Activated naive CD4-positive, alpha-beta T cell treated with anti-CD3 and anti-CD28 coated beads for 36 hours (primary cell): Measurements from ENCODE around the gene STMND1. TPM values are rescaled to one million over a fixed set of nuclear protein-coding genes. Genes with fewer than 3 reads are reported as not detected.

Experiments used
- CTCF ChIA-PET: fragments of 350-600 bp; sonication (Branson Sonifier 250); formaldehyde crosslinking; loops from one replicate; lab custom pipeline; 2021; ENCODE audit warnings: antibody characterized with exemption; lab: Charles Lee
- DNase-seq: peaks from one replicate; pipeline ENCODE4 v3.0.0-alpha.2; 2020
- H3K27ac Mint-ChIP-seq: one replicate; pipeline ENCODE4 v1.8.0; 2021; ENCODE audit warnings: mild to moderate bottlenecking, mixed read lengths
- H3K27me3 Mint-ChIP-seq: one replicate; pipeline ENCODE4 v1.8.0; 2021; ENCODE audit warnings: low read depth, mixed read lengths
- H3K36me3 Mint-ChIP-seq: one replicate; pipeline ENCODE4 v1.8.0; 2021; ENCODE audit warnings: low read depth, mixed read lengths
- H3K4me1 Mint-ChIP-seq: one replicate; pipeline ENCODE4 v1.8.0; 2021; ENCODE audit warnings: low read depth, mixed read lengths
- H3K4me3 Mint-ChIP-seq: one replicate; pipeline ENCODE4 v1.8.0; 2021; ENCODE audit warnings: mild to moderate bottlenecking, moderate library complexity, mixed read lengths
- H3K9me3 Mint-ChIP-seq: one replicate; pipeline ENCODE4 v1.8.0; 2021; ENCODE audit warnings: mixed read lengths
- intact Hi-C: fragments of 100-400 bp; cut with micrococcal nuclease; formaldehyde crosslinking; loops from one replicate; pipeline ENCODE4 v1.15.1; 2023
- total RNA-seq, 2 experiments: library from RNA; stranded (reverse); gene quantifications; one replicate each; pipeline ENCODE4 v1.2.3, GENCODE V29; 2021

Gene STMND1
- total RNA-seq, 2 experiments from 2014 or later: not detected

- H3K9me3 Mint-ChIP-seq: no peaks in the 10 kb centered on the region
- H3K4me3 Mint-ChIP-seq: no peak overlapping the region
- intact Hi-C loops: no loop called here
- H3K27me3 Mint-ChIP-seq: peaks cover 46% of the 10 kb centered on the region
- H3K4me1 Mint-ChIP-seq: peaks cover 7% of the 10 kb centered on the region
- H3K36me3 Mint-ChIP-seq: no peaks in the 10 kb centered on the region
- CTCF ChIA-PET: no interaction called here
- no peak for DNase-seq
- H3K27ac Mint-ChIP-seq: no peak overlapping the region
Measured at GRCh38 chr6:17100806-17101205, 1.0 kb upstream of the STMND1 start.

- Mint-ChIP-seq H3K27me3 (peaks cover 48% of the 10 kb centered on the region), H3K36me3 (no peaks in the 10 kb centered on the region), H3K27ac (no peak overlapping the region), H3K9me3 (no peaks in the 10 kb centered on the region), H3K4me1 (peaks cover 7% of the 10 kb centered on the region), H3K4me3 (no peak overlapping the region)
- CTCF ChIA-PET: no interaction called here
- no peak for DNase-seq
- intact Hi-C loops: no loop called here
Measured at GRCh38 chr6:17102258-17102870, 514 bp downstream of the STMND1 start.

- Mint-ChIP-seq H3K27me3 (peaks cover 49% of the 10 kb centered on the region), H3K4me1 (peaks cover 7% of the 10 kb centered on the region), H3K4me3 (no peak overlapping the region), H3K27ac (no peak overlapping the region), H3K36me3 (no peaks in the 10 kb centered on the region), H3K9me3 (no peaks in the 10 kb centered on the region)
- CTCF ChIA-PET: no interaction called here
- intact Hi-C loops: no loop called here
- DNase-seq: no peak
Measured at GRCh38 chr6:17103715-17104114, 1.9 kb downstream of the STMND1 start.

- Mint-ChIP-seq H3K4me1 (no peaks in the 10 kb centered on the region), H3K36me3 (no peaks in the 10 kb centered on the region), H3K27me3 (peaks cover 27% of the 10 kb centered on the region), H3K9me3 (no peaks in the 10 kb centered on the region), H3K27ac (no peak overlapping the region), H3K4me3 (no peak overlapping the region)
- intact Hi-C loops: no loop called here
- CTCF ChIA-PET: no interaction called here
- DNase-seq: no peak
Measured at GRCh38 chr6:17107863-17108262, 6.0 kb downstream of the STMND1 start.

DNA sequence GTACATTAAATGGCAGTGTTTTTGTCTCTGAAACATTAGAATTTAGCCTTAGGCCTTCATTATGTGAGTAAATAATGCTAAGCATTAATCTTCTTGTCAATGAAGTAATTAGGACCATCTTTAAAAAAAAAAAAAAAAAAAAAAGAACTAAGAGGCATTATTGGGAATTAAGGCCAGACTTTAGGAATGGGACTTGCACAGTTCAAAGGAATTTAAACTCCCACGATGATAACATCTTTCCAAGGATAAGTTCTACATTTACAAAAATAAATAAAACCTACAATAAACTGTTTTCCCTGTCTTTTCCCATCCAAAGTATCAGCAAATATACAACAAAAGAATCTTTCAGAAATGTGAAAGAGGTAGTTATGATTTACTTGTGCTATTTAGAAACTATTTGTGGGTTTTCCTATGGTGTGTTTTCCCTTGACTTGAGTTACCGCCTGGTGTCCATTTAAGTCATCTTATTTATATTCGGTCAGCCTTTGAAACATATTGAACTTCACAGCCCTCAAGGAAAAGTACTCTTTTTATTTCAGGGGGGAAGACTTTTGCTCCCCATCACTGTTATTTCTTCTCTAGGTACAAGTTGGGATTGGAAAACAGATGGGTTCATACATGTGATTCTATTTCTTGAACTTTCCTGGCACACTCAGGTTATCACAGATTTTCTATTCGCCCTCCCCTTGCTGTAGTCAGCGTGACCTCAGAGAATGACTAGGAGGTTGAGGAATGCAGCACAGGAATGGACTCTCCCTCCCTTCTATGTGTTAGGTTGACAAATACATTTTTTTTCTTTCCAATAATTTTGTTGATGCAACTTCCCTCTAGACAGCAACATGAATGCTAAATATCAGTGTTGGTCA is 13.6 kb downstream of the STMND1 start:
- no peaks in the 10 kb centered on the region for H3K4me1 Mint-ChIP-seq
- no peaks in the 10 kb centered on the region for H3K9me3 Mint-ChIP-seq
- intact Hi-C loops: no loop called here
- DNase-seq: no peak
- CTCF ChIA-PET: no interaction called here
- H3K36me3 Mint-ChIP-seq: no peaks in the 10 kb centered on the region
- H3K27me3 Mint-ChIP-seq: peaks cover 13% of the 10 kb centered on the region
- H3K4me3 Mint-ChIP-seq: no peak overlapping the region
- H3K27ac Mint-ChIP-seq: no peak overlapping the region

- Mint-ChIP-seq H3K27me3 (peaks cover 13% of the 10 kb centered on the region), H3K9me3 (no peaks in the 10 kb centered on the region), H3K36me3 (no peaks in the 10 kb centered on the region), H3K4me3 (no peak overlapping the region), H3K27ac (no peak overlapping the region), H3K4me1 (no peaks in the 10 kb centered on the region)
- intact Hi-C loops: no loop called here
- CTCF ChIA-PET: no interaction called here
- no peak for DNase-seq
Measured at GRCh38 chr6:17116117-17116440, 14.2 kb downstream of the STMND1 start.

GRCh38 chr6:17120019-17120418 is 18.2 kb downstream of the STMND1 start:
- no peaks in the 10 kb centered on the region for H3K36me3 Mint-ChIP-seq
- DNase-seq: no peak
- intact Hi-C loops: no loop called here
- no peaks in the 10 kb centered on the region for H3K9me3 Mint-ChIP-seq
- no peak overlapping the region for H3K27ac Mint-ChIP-seq
- CTCF ChIA-PET: interaction anchor here (0.6 kb wide), 2 partner anchors 120 to 627 kb away, joined by 5 read pairs; no protein-coding TSS in a partner anchor
- no peak overlapping the region for H3K4me3 Mint-ChIP-seq
- H3K27me3 Mint-ChIP-seq: peaks cover 15% of the 10 kb centered on the region
- H3K4me1 Mint-ChIP-seq: no peaks in the 10 kb centered on the region

DNA sequence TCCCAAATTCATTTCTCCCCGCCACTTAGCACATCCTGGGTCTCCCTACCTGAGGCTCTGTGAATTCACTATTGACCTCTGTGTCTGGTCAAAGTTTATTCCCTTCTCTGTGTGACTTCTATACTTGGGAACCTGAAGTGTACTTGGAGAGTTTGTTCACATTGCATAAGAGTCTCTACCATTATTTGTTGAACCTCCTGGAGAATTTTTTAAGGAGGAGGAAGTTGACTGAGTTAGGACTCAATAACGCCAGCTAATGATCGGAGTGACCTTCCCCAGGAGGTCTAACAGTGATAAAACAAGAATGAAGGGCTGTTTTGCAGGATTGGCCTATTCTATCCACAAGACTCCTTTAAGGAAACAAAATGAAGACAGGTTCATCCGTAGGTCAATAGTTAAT is 23.6 kb downstream of the STMND1 start:
- intact Hi-C loops: no loop called here
- no peaks in the 10 kb centered on the region for H3K9me3 Mint-ChIP-seq
- peaks cover 9% of the 10 kb centered on the region for H3K27me3 Mint-ChIP-seq
- H3K36me3 Mint-ChIP-seq: no peaks in the 10 kb centered on the region
- no peak overlapping the region for H3K4me3 Mint-ChIP-seq
- DNase-seq: no peak
- H3K4me1 Mint-ChIP-seq: no peaks in the 10 kb centered on the region
- CTCF ChIA-PET: interaction anchor here (0.6 to 0.7 kb wide), 2 partner anchors 20 to 905 kb away, joined by 3 to 4 read pairs; no protein-coding TSS in a partner anchor
- H3K27ac Mint-ChIP-seq: no peak overlapping the region

- Mint-ChIP-seq H3K4me3 (no peak overlapping the region), H3K4me1 (no peaks in the 10 kb centered on the region), H3K27me3 (peaks cover 8% of the 10 kb centered on the region), H3K27ac (no peak overlapping the region), H3K9me3 (peaks cover 4% of the 10 kb centered on the region), H3K36me3 (peaks cover 3% of the 10 kb centered on the region)
- CTCF ChIA-PET: interaction anchor here (0.5 kb wide), 1 partner anchor 358 kb away, joined by 3 read pairs; no protein-coding TSS in a partner anchor
- no peak for DNase-seq
- intact Hi-C loops: no loop called here
Measured at GRCh38 chr6:17130786-17131185, 28.9 kb downstream of the STMND1 start.

GRCh38 chr6:17132967-17133366 is 31.1 kb downstream of the STMND1 start:
- Mint-ChIP-seq H3K27me3 (peaks cover 6% of the 10 kb centered on the region), H3K27ac (no peak overlapping the region), H3K36me3 (peaks cover 3% of the 10 kb centered on the region), H3K4me1 (no peaks in the 10 kb centered on the region), H3K4me3 (no peak overlapping the region), H3K9me3 (peaks cover 10% of the 10 kb centered on the region)
- no peak for DNase-seq
- intact Hi-C loops: no loop called here
- CTCF ChIA-PET: interaction anchor here (0.6 kb wide), 1 partner anchor 11 kb away, joined by 3 read pairs; no protein-coding TSS in a partner anchor

DNA sequence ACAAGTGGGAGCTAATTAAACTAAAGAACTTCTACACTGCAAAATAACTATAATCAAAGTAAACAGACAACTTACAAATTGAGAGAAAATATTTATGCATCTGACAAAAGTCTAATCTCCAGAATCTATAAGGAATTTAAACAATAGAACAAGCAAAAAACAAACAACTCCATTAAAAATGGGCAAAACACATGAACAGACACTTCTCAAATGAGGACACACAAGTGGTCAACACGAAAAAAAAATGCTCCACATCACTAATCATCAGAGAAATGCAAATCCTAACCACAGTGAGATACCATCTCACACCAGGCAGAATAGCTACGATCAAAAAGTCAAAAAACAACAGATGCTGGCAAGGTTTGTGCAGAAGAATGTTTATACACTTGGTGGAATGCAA is 36.2 kb downstream of the STMND1 start:
- intact Hi-C loops: no loop called here
- H3K36me3 Mint-ChIP-seq: peaks cover 3% of the 10 kb centered on the region
- DNase-seq: no peak
- H3K9me3 Mint-ChIP-seq: peaks cover 16% of the 10 kb centered on the region
- CTCF ChIA-PET: no interaction called here
- peaks cover 4% of the 10 kb centered on the region for H3K27me3 Mint-ChIP-seq
- no peak overlapping the region for H3K4me3 Mint-ChIP-seq
- no peaks in the 10 kb centered on the region for H3K4me1 Mint-ChIP-seq
- H3K27ac Mint-ChIP-seq: no peak overlapping the region

GRCh38 chr6:17144016-17144415 is 42.2 kb downstream of the STMND1 start:
- Mint-ChIP-seq H3K27me3 (peaks cover 2% of the 10 kb centered on the region), H3K9me3 (peaks cover 17% of the 10 kb centered on the region), H3K36me3 (peaks cover 1% of the 10 kb centered on the region), H3K4me1 (no peaks in the 10 kb centered on the region), H3K4me3 (no peak overlapping the region), H3K27ac (no peak overlapping the region)
- intact Hi-C loops: no loop called here
- DNase-seq: no peak
- CTCF ChIA-PET: interaction anchor here (0.8 kb wide), 1 partner anchor 11 kb away, joined by 3 read pairs; no protein-coding TSS in a partner anchor
